ENCODE data around the gene VCL.
"Not testable (repeated sequence)": the region's sequence is repeated elsewhere in the genome, so short reads cannot be mapped to it uniquely, and the experiment has no call there.

The VCL gene

DNA sequence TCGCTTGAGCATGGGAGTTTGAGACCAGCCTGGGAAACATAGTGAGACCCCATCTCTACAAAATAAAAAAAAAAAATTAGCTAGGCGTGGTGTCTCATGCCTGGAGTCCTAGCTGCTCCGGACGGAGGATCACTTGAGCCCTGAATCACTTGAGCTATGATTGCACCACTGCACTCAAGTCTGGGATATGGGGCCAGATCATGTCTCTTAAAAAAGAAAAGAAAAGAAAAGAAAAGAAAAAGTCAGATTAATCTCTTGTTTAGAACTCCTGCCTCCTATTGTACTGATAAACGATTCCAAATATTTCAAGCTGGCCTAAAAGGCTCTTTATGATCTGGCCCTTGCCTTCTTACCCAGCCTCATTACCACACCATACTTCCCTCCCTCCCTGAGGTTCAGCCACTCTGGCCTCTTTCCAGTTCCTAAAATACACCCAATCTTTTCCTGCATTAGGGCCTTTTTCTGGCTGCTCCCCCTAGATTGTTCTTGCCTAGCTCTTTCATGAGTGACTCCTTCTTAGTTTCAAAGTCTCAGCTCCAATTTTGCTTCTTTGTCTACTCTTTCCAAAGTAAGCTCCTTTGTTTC lies 41.7 kb downstream of the VCL start:
- no peak for DNase-seq (ENCODE audit: low read depth in 3 of 3)

DNA sequence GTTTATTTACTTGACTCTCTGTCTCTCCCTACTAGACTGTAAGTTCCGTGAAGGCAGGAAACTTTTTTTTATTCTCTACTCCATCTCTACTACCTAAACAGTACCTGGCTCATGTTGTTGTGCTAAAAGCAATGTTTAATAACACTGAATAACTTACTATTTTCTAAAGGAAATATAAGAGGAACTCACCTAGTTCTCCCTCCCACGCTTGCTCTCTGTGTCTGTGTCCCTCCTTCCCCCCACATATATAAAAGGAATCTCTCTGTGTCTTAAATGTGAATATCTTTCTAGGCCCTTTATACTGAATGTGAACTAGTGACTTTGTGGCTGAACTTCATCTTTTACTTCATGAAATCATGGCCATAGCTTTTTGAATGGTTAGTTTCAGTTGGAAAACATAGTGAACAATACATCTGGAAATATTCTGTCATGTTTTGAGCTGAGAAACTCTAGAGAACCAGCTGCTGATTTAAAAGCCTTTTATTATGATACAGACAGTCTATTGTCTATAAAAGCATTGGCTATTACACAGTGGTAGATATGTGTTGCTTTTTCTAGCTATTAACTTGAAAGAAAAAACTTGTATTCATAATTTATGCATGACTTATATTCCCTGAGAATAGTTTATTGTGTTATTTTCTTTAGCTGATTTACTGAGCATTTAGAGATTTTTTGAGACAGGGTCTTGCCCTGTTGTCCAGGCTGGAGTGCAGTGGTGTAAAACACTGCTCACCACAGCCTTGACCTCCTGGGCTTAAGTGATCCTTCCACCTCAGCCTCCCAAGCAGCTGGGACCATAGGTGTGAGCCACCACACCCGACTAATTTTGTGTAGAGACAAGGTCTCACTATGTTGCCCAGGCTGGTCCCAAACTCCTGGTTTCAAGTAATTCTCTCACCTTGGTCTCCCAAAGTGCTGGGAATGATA lies 42.5 kb downstream of the VCL start:
- no peak for DNase-seq (ENCODE audit: low read depth in 3 of 3)

DNA sequence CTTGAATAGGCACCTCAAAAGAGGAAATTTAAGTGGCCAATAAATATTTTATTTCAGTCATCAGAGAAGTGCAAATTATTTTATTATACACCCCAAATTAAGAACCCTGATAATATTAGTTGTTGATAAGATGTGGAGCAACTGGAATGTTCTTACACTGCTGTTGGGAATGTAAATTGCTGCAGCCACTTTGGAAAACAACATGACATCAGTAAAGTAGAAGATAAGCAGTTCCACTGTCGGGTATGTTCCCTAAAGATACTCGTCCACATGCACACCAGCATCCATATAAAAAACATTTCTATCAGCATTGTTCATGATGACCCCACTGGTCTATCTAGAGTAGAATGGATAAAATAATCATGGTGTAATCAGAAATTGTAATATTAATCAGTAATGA lies 46.5 kb downstream of the VCL start:
- no peak for DNase-seq (ENCODE audit: low read depth in 3 of 3)

DNA sequence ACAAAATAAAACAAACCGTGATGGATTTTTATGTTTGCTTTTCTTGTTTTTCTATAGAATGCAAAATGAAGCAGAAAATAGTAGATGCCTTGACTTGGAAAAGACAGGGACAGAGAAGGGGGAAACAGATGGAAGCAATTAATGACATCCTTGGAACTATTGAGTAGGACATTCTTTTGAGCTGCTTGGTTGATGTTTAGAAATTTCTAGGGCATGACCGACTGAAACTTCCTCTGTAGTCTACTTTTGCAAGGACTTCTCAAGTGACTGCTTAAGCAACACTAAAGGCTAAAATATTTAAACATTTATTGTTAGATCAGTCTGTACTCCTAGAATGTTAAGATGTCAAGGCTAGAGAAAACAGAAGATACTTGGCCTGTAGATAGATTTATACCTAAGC lies 49.4 kb downstream of the VCL start:
- no peak for DNase-seq (ENCODE audit: low read depth in 3 of 3)

DNA sequence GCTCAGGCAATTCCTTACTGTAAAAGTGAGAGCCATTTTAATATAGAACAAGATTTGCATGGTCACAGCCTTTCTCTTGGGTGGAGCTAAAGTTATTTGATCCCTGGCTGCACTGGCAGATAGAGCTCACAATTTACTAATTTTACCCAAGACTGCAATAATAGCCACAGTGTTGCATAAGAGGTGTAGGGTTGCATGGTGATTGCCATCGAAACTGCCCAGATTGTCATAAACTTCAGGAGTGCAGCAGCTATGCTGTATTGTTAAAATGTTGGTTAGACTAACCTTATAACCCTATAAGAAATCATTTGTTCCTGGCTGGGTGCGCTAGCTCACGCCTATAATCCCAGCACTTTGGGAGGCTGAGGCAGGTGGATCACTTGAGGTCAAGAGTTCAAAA lies 50.0 kb downstream of the VCL start:
- DNase-seq (ENCODE audit: low read depth in 3 of 3): no peak

DNA sequence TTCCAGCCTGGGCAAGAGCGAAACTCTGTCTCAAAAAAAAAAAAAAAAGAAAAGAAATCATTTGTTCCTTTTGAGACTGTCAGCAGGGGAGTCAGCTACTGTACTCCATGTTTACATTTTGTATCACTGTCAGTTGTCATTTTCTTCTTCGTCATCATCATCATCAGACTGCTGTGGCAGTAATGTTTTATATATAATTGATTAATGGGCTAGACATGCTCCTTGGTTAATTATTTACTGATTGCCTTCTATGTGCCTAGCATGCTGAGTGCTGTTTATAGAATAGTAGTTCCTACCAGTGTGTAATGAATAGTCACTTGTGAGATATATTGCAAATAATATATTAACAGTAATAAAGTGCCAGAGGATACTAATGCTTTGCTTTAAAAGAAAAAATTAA lies 50.5 kb downstream of the VCL start:
- DNase-seq (ENCODE audit: low read depth in 3 of 3): no peak

DNA sequence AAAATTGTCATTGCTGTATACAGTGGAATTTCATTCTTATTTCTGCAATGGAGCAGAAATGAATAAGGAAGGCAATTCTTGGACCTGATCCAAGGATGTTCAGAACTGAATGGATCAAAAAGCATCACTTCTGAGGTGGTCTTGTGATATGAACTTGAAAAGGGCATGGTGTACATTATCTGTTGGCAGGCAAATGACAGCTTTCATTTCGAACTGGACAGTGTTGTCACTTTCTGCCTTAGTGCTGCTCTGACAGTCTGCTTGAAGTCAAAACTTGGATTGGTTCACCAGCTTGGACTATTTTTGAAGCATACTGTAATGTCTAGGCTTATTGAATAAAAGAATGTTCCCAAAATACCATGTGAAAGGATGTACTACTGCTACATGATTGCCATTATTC lies 52.0 kb downstream of the VCL start:
- no peak for DNase-seq (ENCODE audit: low read depth in 3 of 3)

DNA sequence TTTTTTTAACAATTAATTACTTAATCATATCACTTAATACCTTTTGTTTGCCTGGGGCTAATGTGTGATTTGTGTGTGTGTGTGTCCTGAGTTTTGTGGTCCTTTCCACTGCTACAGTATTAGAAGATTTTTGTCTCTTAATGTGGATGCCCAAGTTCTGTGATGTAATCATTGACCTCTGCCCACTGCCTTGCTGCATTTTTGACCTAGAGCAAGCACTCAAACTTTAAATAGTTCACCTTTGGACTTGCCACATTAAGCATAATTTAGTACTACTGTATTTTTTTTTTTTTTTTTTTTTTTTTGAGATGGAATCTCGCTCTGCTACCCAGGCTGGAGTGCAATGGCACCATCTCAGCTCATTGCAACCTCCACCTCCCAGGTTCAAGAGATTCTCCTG lies 52.7 kb downstream of the VCL start:
- DNase-seq (ENCODE audit: low read depth in 3 of 3): no peak

DNA sequence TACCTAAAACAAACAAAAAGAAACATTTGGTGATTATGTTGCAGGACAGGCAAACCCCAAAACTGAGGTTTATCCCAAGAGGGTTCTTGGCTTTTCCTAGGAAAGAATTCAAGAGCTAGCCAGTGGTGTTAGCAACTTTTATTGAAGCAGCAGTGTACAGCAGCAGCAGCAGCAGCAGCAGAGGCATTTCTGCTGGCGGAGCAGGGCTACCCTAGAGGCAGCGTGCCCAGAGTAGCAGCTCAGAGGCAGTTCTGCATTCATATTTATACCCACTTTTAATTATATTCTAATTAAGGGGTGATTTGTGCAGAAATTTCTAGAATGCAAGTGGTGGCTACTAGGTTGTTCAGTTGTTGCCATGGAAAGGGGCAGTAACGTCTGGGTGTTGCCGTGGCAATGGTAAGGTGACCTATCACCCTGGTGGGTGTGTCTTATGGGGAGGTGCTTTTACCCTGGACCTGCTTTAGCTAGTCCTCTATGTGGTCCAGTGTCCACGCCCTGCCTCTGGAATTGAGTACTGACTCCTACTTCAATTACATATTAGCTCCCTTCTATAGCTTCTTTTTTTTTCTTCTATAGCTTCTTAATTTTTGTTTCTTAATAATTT lies 53.9 kb downstream of the VCL start:
- no peak for DNase-seq (ENCODE audit: low read depth in 3 of 3)

DNA sequence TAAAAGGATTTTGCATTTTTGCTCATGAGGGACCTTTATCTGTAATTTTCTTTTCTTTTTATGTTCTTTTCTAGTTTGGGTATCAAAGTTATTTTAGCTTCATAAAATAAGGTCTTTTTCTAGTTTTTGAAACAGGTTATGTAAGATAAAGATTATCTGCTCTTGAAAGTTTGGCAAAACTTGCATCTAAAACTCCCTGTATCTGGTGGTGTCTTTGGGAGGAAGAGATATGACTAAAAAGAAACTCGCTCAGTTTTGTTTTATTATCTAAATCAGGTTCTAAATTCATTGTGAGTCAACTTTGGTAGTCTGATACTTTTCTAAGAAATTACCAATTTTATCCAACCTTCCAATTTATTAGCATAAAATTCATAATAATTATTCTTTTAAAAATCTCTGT lies 55.1 kb downstream of the VCL start:
- no peak for DNase-seq (ENCODE audit: low read depth in 3 of 3)

DNA sequence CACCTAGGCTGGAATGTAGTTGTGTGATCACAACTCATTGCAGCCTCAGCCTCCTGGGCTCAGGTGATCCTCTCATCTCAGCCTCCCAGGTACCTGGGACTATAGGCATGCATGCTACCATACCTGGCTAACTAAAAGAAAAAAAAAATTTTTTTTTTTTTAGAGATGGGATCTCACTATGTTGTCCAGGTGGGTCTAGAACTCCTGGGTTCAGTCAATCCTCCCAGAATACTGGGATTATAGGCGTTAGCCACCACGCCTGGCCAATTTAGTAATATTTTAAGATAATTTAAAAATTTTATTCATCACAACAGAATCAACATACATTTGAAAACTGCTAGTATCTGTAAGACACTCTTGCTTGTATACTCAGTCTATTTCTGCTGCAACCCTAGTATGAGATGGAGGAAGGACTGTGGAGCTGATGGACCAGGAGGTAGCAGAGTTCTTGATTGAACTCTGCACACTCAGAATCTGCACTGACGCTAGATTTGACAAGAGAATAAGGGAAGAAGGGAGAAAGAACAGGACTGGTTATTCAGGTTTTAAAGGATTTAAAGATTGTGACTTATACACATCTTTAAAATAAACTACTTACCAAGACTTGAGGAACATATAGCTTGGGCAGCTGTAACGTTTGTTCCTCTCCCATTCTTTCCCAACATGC lies 57.6 kb downstream of the VCL start:
- no peak for DNase-seq (ENCODE audit: low read depth in 3 of 3)

DNA sequence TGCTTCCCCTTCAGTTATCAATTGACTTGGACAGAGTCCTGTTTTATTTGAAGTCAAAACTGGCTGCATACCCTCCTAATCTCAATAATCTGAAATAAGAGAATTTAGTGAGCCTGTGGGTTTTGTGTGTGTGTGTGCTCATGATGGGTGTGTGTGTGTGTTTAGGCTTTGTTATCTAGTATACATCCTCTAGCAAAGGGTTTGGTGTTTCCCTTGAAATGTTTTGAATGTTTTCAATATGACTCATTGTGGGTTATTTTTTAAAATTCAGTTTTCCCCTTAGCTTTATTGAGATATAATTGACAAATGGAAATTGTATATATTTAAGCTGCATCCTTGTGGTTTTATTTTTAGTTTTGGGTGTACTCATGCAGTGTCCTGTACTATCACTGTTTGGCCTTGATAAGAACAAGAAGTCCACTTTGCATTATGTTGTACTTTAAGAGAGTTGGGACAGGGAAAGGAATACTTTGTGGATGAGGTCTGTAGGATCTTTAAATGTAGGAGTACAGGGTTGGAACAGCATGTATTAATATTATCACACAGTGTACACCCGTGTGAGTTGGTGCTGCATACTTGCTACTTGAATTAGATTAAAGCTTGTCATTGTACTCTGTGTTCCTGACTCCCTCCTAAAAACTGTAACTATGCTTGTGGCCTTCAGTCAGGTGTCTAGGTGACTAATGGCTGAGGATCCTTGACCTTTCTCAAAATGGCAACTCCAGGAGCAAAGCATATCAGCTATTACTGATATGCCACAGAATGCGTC lies 58.3 kb downstream of the VCL start:
- no peak for DNase-seq (ENCODE audit: low read depth in 3 of 3)

DNA sequence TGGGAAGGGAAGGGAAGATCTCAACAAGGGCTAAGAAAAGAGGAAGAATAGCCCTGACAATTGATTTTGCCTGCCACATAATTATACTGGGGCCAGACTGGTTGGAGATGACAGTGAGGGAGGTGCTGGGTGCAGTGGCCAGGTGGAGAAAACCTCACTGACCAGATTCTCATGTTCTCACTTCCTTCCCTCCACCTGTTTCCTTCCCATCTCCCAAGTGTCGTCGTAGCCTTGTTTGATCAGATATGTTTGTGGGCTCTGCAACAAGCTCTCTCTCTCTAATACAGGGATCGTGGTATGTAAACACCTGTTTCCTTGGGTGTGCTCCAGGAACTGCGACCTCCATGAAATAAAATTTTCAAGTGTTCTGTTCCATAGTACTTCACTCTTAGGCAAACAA lies 60.2 kb downstream of the VCL start:
- no peak for DNase-seq (ENCODE audit: low read depth in 3 of 3)

DNA sequence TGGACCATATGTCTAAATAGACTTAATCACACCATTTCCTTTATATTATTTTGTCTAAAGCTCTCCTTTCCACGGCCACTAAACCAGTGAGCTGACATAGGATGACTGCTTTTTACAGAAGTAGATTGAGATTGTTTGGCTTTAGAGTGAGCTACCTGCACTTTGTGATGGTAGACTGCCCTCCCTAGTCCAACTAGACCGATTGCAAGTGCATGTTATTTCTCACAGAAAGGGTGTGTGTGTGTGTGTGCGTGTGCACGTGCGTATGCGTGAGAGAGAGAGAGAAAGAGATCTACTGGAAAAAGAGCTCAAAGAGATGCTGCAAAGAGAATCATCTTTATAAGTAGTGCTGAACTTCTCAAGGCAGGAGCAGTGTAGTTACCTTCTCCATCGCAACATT lies 60.7 kb downstream of the VCL start:
- DNase-seq (ENCODE audit: low read depth in 3 of 3): no peak

DNA sequence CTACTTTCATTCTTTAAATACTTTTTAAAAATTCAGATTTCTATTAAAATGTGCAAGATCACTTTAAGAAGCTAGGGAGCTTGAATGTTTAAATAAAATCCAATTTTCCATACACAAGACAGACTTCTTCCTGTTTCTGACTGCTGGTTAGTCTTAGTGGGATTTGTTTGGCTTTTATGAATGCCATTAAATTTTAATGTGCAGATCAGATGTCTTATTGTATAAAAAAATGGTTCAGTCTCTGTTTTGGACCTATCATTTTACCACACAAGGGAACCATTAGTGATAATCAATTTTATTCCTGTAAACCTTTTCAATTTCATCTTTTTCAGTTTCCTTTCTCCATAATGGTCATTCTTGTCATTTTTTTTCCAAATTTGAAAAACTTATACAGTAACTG lies 63.2 kb downstream of the VCL start:
- DNase-seq (ENCODE audit: low read depth in 3 of 3): no peak

DNA sequence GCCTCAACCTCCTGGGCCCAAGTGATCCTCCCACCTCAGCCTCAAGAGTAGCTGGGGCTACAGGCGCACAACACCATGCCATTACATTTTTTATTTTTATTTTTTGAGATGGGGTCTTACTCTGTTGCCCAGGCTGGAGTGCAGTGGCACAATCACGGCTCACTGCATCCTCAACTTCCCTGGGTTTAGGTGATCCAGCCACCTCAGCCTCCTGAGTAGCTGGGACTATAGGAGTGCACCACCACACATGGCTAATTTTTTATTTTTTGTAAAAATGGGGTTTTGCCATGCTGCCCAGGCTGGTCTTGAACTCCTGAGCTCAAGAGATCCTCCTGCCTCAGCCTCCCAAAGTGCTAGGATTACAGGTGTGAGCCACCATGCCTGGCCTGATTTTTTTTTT lies 64.1 kb downstream of the VCL start:
- DNase-seq (ENCODE audit: low read depth in 3 of 3): not testable (repeated sequence)

DNA sequence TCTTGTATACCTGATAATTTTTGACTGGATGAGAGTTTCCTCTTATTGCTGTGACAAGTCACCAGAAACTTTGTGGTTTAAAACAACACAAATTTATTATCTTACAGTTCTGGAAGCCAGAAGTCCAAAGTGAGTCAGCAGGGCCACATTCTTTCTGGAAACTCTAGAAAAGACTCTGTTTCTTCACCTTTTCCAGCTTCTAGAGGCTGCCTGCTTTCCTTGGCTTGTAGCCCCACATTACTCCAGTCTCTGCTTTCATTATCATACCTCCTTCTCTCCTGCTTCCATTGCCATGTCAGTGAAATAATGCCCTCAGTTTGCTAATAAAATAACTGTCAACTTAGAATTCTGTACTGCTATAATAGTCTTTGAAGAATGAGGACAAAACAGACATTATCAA lies 65.3 kb downstream of the VCL start:
- no peak for DNase-seq (ENCODE audit: low read depth in 3 of 3)

DNA sequence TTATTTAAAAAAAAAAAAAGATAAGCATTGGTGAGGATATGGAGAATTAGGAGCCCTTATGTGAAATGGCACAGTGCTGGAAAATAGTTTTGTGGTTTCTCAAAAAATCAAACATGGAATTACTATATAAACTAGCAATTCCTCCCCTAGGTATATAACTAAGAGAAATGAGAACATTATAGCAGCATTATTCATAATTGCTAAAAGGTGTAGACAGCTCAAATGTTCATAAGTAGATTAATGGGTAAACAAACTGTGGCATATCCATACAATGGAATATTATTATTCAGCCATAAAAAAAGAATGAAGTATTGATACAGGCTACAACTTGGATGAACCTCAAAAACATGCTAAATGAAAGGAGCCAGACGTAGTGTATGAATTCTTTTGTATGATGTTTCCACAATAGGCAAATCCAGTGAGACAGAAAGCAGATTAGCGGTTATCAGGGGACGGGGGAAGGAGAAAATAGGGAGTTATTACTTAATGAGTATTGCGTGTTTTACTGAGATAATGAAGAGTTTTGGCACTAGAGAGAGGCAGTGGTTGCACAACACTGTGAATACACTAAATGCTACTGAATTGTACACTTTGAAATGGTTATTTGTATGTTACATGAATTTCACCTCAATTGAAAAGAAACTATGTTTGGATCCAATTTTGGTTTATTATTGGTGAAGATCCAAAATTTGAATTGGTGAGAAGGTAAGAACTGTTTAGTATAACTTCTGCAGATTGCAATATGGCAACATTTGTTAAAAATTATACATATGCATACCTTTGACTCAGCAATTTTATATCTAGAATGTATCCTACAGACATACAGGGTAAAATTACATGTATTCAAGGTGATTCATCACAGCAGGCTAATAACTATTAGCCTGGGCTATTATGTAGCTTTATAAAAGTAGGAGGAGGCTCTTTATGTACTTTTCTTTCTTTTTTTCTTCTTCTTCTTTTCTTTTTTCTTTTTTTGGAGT lies 69.7 kb downstream of the VCL start:
- no peak for DNase-seq (ENCODE audit: low read depth in 3 of 3)

DNA sequence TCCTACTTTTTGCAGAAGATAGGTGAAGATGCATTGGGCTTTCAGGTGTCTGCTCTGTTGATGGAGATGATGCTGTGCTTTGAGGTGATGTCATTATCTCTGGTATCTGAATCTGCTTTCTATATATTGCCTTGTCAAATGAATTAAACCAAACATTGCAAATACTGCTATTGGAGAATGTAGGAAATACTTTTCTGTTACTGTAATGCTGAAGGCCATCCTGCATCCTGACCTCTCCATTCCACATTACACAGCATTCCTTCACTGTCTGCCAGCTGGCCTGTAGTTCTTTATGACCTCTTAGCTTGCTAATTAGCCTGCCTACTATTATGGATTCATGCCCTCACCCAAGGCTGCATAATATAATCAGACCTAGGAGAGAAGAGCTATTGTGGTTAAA lies 73.2 kb downstream of the VCL start:
- DNase-seq (ENCODE audit: low read depth in 3 of 3): no peak

DNA sequence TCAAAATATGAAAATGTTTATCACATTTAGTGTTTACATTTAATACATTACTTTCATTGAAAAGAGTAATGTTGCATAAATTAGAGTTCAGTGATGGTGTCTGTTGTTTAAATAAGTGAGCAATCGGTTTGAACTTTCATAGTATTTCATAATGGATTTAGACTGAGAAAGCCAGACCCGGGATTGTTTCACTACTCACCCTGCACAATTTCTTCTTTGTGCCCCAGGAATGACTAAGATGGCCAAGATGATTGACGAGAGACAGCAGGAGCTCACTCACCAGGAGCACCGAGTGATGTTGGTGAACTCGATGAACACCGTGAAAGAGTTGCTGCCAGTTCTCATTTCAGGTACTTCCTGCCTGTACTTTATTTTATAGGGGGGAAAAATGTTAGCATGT lies 74.6 kb downstream of the VCL start:
- no peak for DNase-seq (ENCODE audit: low read depth in 3 of 3)

DNA sequence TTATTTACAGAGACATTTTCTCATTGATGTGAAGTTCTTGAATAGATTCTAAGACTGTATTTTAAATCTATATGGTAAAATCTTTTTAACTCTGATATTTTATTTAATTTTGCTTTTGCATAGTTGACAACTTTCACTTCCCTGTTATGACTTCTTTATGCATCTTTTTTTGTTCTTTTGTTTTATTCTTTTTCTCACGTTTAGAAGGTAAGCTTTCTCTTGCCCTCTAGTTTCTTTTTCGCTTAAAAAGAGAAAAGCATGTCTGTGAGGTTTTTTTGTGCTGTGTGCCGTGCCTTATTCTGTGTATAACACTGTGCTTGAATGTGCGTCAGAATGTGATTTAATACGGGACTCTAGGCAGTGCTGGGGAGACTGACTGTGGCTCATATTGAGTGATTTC lies 78.0 kb downstream of the VCL start:
- no peak for DNase-seq (ENCODE audit: low read depth in 3 of 3)
